ENCODE data around the gene ZNF292. TPM values are rescaled to one million over a fixed set of nuclear protein-coding genes. Genes with fewer than 3 reads are reported as not detected.

ZNF292 gene
- total RNA-seq, 1 donor, result 39.4 TPM

DNA sequence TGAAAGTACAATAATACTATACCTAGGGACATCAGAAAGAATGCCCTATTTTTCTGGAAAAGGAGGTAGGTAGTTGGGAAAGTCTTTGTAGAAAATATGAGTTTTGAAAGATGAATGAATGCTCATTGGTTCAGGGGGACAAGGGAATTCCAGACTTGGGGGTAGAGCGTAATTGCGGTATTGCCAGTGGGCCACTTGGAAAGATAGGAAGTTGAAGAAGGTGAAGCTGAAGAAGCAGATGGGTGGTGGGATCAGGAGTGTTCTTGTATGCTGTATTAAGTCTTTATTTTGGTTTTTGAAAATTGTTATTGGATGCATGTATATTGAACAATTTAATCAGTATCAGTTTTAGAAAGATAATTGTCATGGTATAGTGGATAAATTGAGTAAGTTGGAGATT, 109.1 kb downstream of the ZNF292 start:
- no peak for TF ChIP-seq CTCF (IDR thresholded peaks at IDR 0.05; ENCODE audit: extremely low read depth, low read depth, low read length)

DNA sequence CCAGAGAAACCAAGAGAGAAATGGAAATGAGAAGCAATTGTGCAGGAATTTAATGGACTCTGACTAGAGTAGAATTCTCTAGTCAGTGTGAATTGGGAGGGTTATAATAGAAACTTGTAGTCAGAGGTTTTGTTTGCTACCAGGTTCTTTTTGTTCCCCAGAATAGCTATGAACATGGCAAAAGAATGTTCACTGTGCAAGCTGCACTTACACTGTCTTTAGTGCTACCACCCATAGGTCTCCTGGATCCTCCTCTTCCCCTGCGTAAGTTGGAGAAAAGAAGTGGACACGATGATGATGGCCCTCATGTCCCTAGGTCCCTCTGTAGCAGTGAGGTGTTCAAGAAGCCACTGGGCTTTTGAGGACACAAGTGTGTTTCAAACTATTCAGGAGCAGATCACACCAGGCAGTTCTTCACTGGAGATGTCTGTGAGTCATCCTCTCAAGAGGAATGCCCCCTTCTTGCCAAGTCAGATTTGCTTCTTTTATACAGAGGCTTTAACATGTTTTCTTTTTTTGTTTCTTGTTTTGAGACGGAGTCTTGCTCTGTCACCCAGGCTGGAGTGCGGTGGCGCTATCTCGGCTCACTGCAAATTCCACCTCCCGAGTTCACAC, 119.4 kb downstream of the ZNF292 start:
- Histone ChIP-seq H3K4me2 (ENCODE audit: insufficient read depth, low read length) (no peak overlapping the region), H3K27me3 (ENCODE audit: insufficient read depth, low read length) (no peaks in the 10 kb centered on the region), H3K79me2 (ENCODE audit: insufficient read depth, low read length) (no peaks in the 10 kb centered on the region), H2AFZ (ENCODE audit: low read length) (no peak overlapping the region), H4K20me1 (ENCODE audit: insufficient read depth, low read length) (peaks cover 4% of the 10 kb centered on the region), H3K27ac (ENCODE audit: low read depth, low read length) (no peak overlapping the region), H3K4me3 (ENCODE audit: insufficient read depth, low read length) (no peak overlapping the region), H3K36me3 (ENCODE audit: insufficient read depth, low read length) (no peaks in the 10 kb centered on the region), H3K9me3 (ENCODE audit: low read depth, low read length) (no peaks in the 10 kb centered on the region), H3K4me1 (ENCODE audit: insufficient read depth, low read length) (peaks cover 7% of the 10 kb centered on the region)
- peak; percentile 78 for DNase-seq (ENCODE audit: insufficient read length, low spot score, missing footprints)
- TF ChIP-seq CTCF (IDR thresholded peaks at IDR 0.05; ENCODE audit: extremely low read depth, low read depth, low read length), result no peak

More for the DNA sequence above, 109.1 kb downstream of the ZNF292 start:
- Histone ChIP-seq H3K36me3 (ENCODE audit: insufficient read depth, low read length) (no peaks in the 10 kb centered on the region), H3K27ac (ENCODE audit: low read depth, low read length) (no peak overlapping the region), H3K4me2 (ENCODE audit: insufficient read depth, low read length) (no peak overlapping the region), H3K79me2 (ENCODE audit: insufficient read depth, low read length) (no peaks in the 10 kb centered on the region), H3K4me3 (ENCODE audit: insufficient read depth, low read length) (no peak overlapping the region), H2AFZ (ENCODE audit: low read length) (no peak overlapping the region), H3K4me1 (ENCODE audit: insufficient read depth, low read length) (no peaks in the 10 kb centered on the region), H3K27me3 (ENCODE audit: insufficient read depth, low read length) (no peaks in the 10 kb centered on the region), H4K20me1 (ENCODE audit: insufficient read depth, low read length) (no peaks in the 10 kb centered on the region), H3K9me3 (ENCODE audit: low read depth, low read length) (no peaks in the 10 kb centered on the region)
- no peak for DNase-seq (ENCODE audit: insufficient read length, low spot score, missing footprints)

- peaks cover 7% of the 10 kb centered on the region for H3K4me1 ChIP-seq (ENCODE audit: insufficient read depth, low read length)
- no peak overlapping the region for H3K27ac ChIP-seq (ENCODE audit: low read depth, low read length)
- no peak for TF ChIP-seq CTCF (IDR thresholded peaks at IDR 0.05; ENCODE audit: extremely low read depth, low read depth, low read length)
- H3K27me3 ChIP-seq (ENCODE audit: insufficient read depth, low read length), result no peaks in the 10 kb centered on the region
- H3K4me2 ChIP-seq (ENCODE audit: insufficient read depth, low read length), result no peak overlapping the region
- H2AFZ ChIP-seq (ENCODE audit: low read length), result no peak overlapping the region
- H3K79me2 ChIP-seq (ENCODE audit: insufficient read depth, low read length), result no peaks in the 10 kb centered on the region
- no peak for DNase-seq (ENCODE audit: insufficient read length, low spot score, missing footprints)
- H3K36me3 ChIP-seq (ENCODE audit: insufficient read depth, low read length), result no peaks in the 10 kb centered on the region
- no peak overlapping the region for H3K4me3 ChIP-seq (ENCODE audit: insufficient read depth, low read length)
- no peaks in the 10 kb centered on the region for H3K9me3 ChIP-seq (ENCODE audit: low read depth, low read length)
- peaks cover 4% of the 10 kb centered on the region for H4K20me1 ChIP-seq (ENCODE audit: insufficient read depth, low read length)
These were observed 121.3 kb downstream of the ZNF292 start for GRCh38 chr6:87276624-87277023.

GRCh38 chr6:87277123-87277522, 121.8 kb downstream of the ZNF292 start:
- H3K36me3 ChIP-seq (ENCODE audit: insufficient read depth, low read length), result no peaks in the 10 kb centered on the region
- no peaks in the 10 kb centered on the region for H3K27me3 ChIP-seq (ENCODE audit: insufficient read depth, low read length)
- no peak overlapping the region for H3K27ac ChIP-seq (ENCODE audit: low read depth, low read length)
- no peak for DNase-seq (ENCODE audit: insufficient read length, low spot score, missing footprints)
- H3K79me2 ChIP-seq (ENCODE audit: insufficient read depth, low read length), result no peaks in the 10 kb centered on the region
- H3K4me3 ChIP-seq (ENCODE audit: insufficient read depth, low read length), result no peak overlapping the region
- no peak overlapping the region for H2AFZ ChIP-seq (ENCODE audit: low read length)
- peaks cover 4% of the 10 kb centered on the region for H4K20me1 ChIP-seq (ENCODE audit: insufficient read depth, low read length)
- peak; percentile 47 for TF ChIP-seq CTCF (IDR thresholded peaks at IDR 0.05; ENCODE audit: extremely low read depth, low read depth, low read length)
- no peaks in the 10 kb centered on the region for H3K9me3 ChIP-seq (ENCODE audit: low read depth, low read length)
- no peak overlapping the region for H3K4me2 ChIP-seq (ENCODE audit: insufficient read depth, low read length)
- peaks cover 7% of the 10 kb centered on the region for H3K4me1 ChIP-seq (ENCODE audit: insufficient read depth, low read length)
